Ascending aorta (tissue), 2 donors: Measurements from ENCODE around the gene ATP10D. TPM values are rescaled to one million over a fixed set of nuclear protein-coding genes. Genes with fewer than 3 reads are reported as not detected.

Experiments
- DNase-seq, 2 donors: peaks; one replicate each; pipeline ENCODE4 v3.0.0-alpha.2; 2019; ENCODE audit warnings: low spot score in 2 of 2
- H3K27ac ChIP-seq, 2 donors: fragments of 200-600 bp; sonication (generic); one replicate each; pipeline ENCODE4 v1.5.1; 2016 to 2017; ENCODE audit warnings: mild to moderate bottlenecking in 1 of 2
- H3K27me3 ChIP-seq: fragments of 200-600 bp; sonication (generic); one replicate; pipeline ENCODE4 v1.5.1; 2017
- H3K36me3 ChIP-seq, 2 donors: fragments of 200-600 bp; sonication (generic); one replicate each; pipeline ENCODE4 v1.5.1; 2016
- H3K4me1 ChIP-seq, 2 donors: fragments of 200-600 bp; sonication (generic); one replicate each; pipeline ENCODE4 v1.5.1; 2016 to 2017; ENCODE audit warnings: mild to moderate bottlenecking in 1 of 2
- H3K4me3 ChIP-seq, 2 donors: fragments of 200-600 bp; sonication (generic); one replicate each; pipeline ENCODE4 v1.5.1; 2016 to 2017; ENCODE audit warnings: mild to moderate bottlenecking in 1 of 2
- H3K9me3 ChIP-seq, 2 donors: fragments of 200-600 bp; sonication (generic); one replicate each; pipeline ENCODE4 v1.5.1; 2016
- CTCF ChIP-seq, 3 experiments: fragments of 200-600 bp in 2 of 3; fragments of 450-650 bp in 1 of 3; sonication (generic) in 2 of 3; IDR thresholded peaks; one replicate each; pipeline ENCODE4 v1.5.1; 2016 to 2019; ENCODE audit warnings: antibody characterized with exemption in 3 of 3, mild to moderate bottlenecking in 1 of 3, moderate library complexity in 1 of 3
- intact Hi-C: fragments of 100-400 bp; cut with DNase I; formaldehyde crosslinking; loops from one replicate; pipeline ENCODE4 v1.15.1; 2023
- total RNA-seq: library from RNA; depleted of rRNA; stranded (reverse); fragments of >200 nt; gene quantifications from one replicate; pipeline ENCODE4 v1.1.0, GENCODE V29; 2016

Gene ATP10D
- total RNA-seq, 1 donor from 2014 or later, result 22.1 TPM

GRCh38 chr4:47463235-47463956 lies 21.7 kb upstream of the ATP10D start, which contains the start of gene COMMD8:
TSS of gene COMMD8 (minus strand) at chr4:47463702. CDS start at chr4:47463651, 51 bp downstream.
- intact Hi-C loops, result loop anchor here (1.0 to 10.0 kb wide), 6 partner anchors 22 to 881 kb away; partner anchors contain the start of genes ATP10D, NFXL1 and SLAIN2
- Histone ChIP-seq H3K27me3 (no peaks in the 10 kb centered on the region), H3K9me3 (no peaks in the 10 kb centered on the region), H3K4me3 (peak within 1 kb of the TSS; percentile 71 to 89), H3K27ac (peak within 1 kb of the TSS; percentile 78 to 88), H3K36me3 (no peaks in the 10 kb centered on the region), H3K4me1 (peaks cover 0 to 8% of the 10 kb centered on the region in 2 donors)
- DNase-seq, result peak; percentile 89 to 99
- TF ChIP-seq CTCF (IDR thresholded peaks at IDR 0.05), result peak; percentile 44 to 56 (median 52)

GRCh38 chr4:47465004-47465403 lies 20.1 kb upstream of the ATP10D start:
- Histone ChIP-seq H3K36me3 (no peaks in the 10 kb centered on the region), H3K9me3 (no peaks in the 10 kb centered on the region), H3K4me1 (peaks cover 0 to 8% of the 10 kb centered on the region in 2 donors), H3K4me3 (no peak overlapping the region), H3K27ac (no peak overlapping the region), H3K27me3 (no peaks in the 10 kb centered on the region)
- intact Hi-C loops, result loop anchor here (10.0 kb wide), 1 partner anchor 880 kb away; the partner anchor contains the start of gene SLAIN2
- TF ChIP-seq CTCF (IDR thresholded peaks at IDR 0.05), result no peak
- no peak for DNase-seq

GRCh38 chr4:47466056-47466785 lies 18.9 kb upstream of the ATP10D start:
- TF ChIP-seq CTCF (IDR thresholded peaks at IDR 0.05), result no peak
- Histone ChIP-seq H3K4me1 (peaks cover 0 to 8% of the 10 kb centered on the region in 2 donors), H3K27me3 (no peaks in the 10 kb centered on the region), H3K4me3 (no peak overlapping the region), H3K9me3 (no peaks in the 10 kb centered on the region), H3K27ac (no peak overlapping the region), H3K36me3 (no peaks in the 10 kb centered on the region)
- intact Hi-C loops, result loop anchor here (10.0 kb wide), 1 partner anchor 879 kb away; the partner anchor contains the start of gene SLAIN2
- no peak for DNase-seq

- Histone ChIP-seq H3K36me3 (no peaks in the 10 kb centered on the region), H3K27ac (no peak overlapping the region), H3K27me3 (no peaks in the 10 kb centered on the region), H3K9me3 (no peaks in the 10 kb centered on the region), H3K4me3 (no peak overlapping the region), H3K4me1 (no peaks in the 10 kb centered on the region)
- no peak for DNase-seq
- intact Hi-C loops, result loop anchor here (10.0 kb wide), 1 partner anchor 876 kb away; the partner anchor contains the start of gene SLAIN2
- TF ChIP-seq CTCF (IDR thresholded peaks at IDR 0.05), result no peak
Observed at GRCh38 chr4:47468706-47469365, 16.2 kb upstream of the ATP10D start.

GRCh38 chr4:47469951-47470350 lies 15.1 kb upstream of the ATP10D start:
- no peaks in the 10 kb centered on the region for H3K36me3 ChIP-seq
- no peaks in the 10 kb centered on the region for H3K9me3 ChIP-seq
- H3K27me3 ChIP-seq, result no peaks in the 10 kb centered on the region
- intact Hi-C loops, result loop anchor here (10.0 kb wide), 1 partner anchor 875 kb away; the partner anchor contains the start of gene SLAIN2
- no peak for TF ChIP-seq CTCF (IDR thresholded peaks at IDR 0.05)
- H3K4me1 ChIP-seq, result no peaks in the 10 kb centered on the region
- H3K27ac ChIP-seq, result no peak overlapping the region
- H3K4me3 ChIP-seq, result no peak overlapping the region
- no peak for DNase-seq
